D721Med (cell line): Measurements from ENCODE around the gene CALML6.

Experiments
- DNase-seq: peaks from one replicate; pipeline ENCODE4 v3.0.0; 2011; ENCODE audit warnings: low spot score; ENCODE audit not compliant: insufficient read length
- FAIRE-seq: peaks from 2 replicates; lab custom pipeline; 2011; peaks lifted over from hg19 to GRCh38; lab: Jason Lieb, UNC
- TF ChIP-seq, protein P1 (sequence below): IDR thresholded peaks from 2 replicates; pipeline ENCODE4 v1.5.1; 2012; ENCODE audit warnings: mild to moderate bottlenecking, control low read depth; ENCODE audit not compliant: insufficient read depth; ENCODE audit errors: missing control alignments

CALML6 gene

DNA sequence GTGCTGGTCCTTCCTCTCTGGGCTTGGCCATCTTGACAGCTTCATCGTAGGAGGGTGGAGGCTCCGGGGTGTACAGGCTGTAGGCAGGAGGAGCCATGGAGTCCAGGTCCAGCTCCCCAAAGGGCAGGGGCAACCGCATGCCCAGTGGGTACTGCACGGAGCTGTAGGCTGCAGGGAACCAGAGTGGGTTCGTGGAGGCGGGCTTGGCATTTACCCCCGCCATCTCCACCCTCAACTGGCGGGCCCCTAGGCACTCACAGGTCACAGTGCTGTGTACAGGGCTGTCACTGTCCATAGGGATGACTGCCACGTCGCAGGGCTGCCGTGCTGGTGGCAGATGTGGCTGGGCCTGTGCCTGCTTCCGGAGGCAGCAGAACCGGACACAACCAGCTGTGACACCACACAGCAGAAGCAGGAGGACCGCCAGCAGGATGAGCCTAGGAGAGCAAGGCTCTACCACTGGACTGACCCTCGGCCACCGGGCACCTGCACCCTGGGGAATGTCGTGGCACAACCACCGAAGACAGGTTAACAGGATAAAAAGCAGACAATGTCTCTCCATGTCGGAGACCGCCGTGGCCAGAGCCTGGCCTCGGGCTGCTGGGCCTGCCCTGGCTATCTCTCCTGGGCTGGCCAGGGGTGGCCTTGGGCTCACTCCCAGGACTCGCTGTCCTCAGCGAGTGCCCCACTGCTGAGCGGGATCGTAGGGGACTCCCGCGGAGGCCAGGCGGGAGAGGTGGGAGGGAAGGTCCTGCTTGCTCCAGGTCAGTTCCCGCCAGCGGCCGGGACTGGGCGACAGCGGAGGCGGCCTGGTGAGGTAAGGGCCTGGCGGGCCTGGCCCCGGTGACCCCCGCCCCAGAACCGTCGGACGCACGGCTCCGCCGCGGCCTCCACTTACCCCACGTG lies 3.2 kb downstream of the CALML6 start:
- DNase-seq (no peak), FAIRE-seq (no peak)
- TF ChIP-seq, protein P1, sequence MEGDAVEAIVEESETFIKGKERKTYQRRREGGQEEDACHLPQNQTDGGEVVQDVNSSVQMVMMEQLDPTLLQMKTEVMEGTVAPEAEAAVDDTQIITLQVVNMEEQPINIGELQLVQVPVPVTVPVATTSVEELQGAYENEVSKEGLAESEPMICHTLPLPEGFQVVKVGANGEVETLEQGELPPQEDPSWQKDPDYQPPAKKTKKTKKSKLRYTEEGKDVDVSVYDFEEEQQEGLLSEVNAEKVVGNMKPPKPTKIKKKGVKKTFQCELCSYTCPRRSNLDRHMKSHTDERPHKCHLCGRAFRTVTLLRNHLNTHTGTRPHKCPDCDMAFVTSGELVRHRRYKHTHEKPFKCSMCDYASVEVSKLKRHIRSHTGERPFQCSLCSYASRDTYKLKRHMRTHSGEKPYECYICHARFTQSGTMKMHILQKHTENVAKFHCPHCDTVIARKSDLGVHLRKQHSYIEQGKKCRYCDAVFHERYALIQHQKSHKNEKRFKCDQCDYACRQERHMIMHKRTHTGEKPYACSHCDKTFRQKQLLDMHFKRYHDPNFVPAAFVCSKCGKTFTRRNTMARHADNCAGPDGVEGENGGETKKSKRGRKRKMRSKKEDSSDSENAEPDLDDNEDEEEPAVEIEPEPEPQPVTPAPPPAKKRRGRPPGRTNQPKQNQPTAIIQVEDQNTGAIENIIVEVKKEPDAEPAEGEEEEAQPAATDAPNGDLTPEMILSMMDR: no peak

- FAIRE-seq: no peak
- TF ChIP-seq, protein P1: no peak
- DNase-seq: no peak
Measured at GRCh38 chr1:1918901-1919303, 3.8 kb downstream of the CALML6 start, which contains the start of gene TMEM52. TSS of gene TMEM52 (minus strand) at chr1:1919279. CDS start at chr1:1919265, 14 bp downstream.

DNA sequence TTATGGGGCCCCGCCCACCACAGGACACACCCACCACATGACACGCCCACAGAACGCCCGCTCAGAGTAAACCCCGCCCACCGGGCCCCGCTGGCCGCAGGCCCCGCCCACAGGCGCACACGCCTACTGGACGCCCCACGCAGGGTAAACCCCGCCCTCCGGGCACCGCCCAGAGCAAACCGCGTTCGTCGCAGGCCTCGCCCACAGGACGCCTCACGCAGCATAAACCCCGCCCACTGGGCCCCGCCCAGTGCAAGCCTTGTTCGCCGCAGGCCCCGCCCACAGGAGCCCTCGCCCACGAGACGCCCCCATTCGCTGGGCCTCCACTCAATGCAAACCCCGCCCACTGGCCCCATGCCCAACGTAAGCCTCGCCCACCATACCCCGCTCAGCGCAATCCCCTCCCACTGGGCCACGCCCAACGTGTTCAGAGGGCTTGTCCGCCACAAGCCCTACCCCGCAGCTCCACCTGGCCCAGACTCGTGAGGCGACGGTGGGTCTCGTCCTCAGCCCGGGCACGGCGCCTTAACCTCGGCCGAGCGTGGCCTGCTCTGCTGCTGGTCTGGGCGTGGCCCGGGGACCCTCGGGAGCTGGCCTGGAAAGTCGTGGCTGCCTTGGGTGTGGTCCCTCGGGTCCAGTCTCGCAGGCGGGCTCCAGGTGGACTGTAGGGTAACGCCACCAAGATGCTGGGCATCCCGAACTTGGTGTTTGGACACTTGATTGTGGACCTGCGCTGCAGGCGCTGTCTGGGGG lies 4.4 kb downstream of the CALML6 start:
- TF ChIP-seq, protein P1: no peak
- DNase-seq: peak; percentile 94
- no peak for FAIRE-seq

DNA sequence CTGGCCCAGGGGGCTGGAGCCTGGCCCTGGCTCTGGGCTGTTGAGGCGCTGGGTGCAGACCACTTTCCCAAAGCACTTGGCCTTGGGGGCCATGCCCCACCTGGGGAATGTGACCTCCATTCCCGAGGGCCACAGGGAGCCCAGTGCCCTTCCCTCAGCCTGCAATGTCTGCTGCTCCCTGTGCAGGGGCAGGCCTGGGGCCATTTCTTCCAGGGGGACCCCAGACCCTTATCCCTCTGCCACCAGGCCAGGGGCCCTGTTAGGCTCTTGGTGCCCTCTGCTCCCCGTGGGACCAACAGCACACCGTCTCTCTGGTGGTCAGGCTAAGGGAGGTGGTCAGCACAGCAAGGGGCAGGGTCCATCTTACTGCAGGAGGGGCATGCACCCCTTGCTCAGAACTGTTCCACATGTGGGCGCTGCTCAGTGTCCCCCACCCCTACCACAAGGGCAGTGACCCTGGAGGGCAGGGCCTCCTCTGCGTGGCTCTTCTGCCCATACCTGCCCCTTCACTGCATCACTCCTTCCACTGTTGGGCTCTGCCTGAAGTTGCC lies 5.1 kb downstream of the CALML6 start:
- FAIRE-seq (no peak), DNase-seq (no peak)
- TF ChIP-seq, protein P1: no peak

- DNase-seq (no peak), FAIRE-seq (no peak)
- TF ChIP-seq, protein P1: no peak
Measured at GRCh38 chr1:1920608-1921458, 5.8 kb downstream of the CALML6 start.

DNA sequence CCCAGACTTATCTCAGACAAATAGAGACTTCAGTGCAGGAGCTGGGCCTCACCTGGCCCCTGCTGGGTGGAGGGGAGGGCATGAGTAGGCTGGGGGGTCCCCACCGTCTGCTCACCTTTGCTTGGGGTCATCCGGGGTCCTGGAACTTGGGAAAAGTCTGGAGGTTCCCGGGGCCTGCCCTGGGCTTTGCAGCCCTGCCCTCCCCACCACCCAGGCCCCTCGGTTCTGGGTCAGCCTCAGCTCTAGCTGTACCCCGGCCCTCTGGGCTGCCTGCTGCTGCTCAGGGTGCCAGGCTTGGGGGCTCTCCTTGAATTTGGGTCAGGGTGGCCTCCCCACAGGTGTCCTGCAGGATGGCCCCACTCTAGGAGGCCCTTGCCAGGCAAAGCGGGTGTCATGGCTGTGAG lies 6.4 kb downstream of the CALML6 start:
- DNase-seq: no peak
- TF ChIP-seq, protein P1: no peak
- FAIRE-seq: no peak
